ENCODE data around the gene SLC35F1. TPM values are rescaled to one million over a fixed set of nuclear protein-coding genes. Genes with fewer than 3 reads are reported as not detected.

The SLC35F1 gene
- total and polyA plus RNA-seq, 2 donors (not counting 1 experiment from before 2014, with no cell fraction given) = not detected

GRCh38 chr6:117976030-117976651, 69.1 kb downstream of the SLC35F1 start:
- Histone ChIP-seq H3K9me3 (ENCODE audit: control extremely low read depth in 1 of 3, control insufficient read depth in 2 of 3, insufficient read depth in 1 of 3, low read length in 2 of 3) (peaks cover 0 to 6% (median 0%) of the 10 kb centered on the region in 3 donors), H3K4me3 (ENCODE audit: control extremely low read depth in 1 of 5, extremely low read depth in 1 of 5, insufficient read depth in 1 of 5, low read depth in 2 of 5, low read length in 4 of 5) (no peak overlapping the region), H3K4me1 (ENCODE audit: control insufficient read depth in 2 of 2, insufficient read depth in 2 of 2, low read length in 2 of 2) (no peaks in the 10 kb centered on the region), H3K27ac (ENCODE audit: low read length in 2 of 2) (no peak overlapping the region), H4K20me1 (ENCODE audit: control insufficient read depth, insufficient read depth, low read length, poor library complexity, severe bottlenecking) (no peaks in the 10 kb centered on the region), H3K36me3 (replicated peaks in 1 of 2; ENCODE audit: control extremely low read depth in 1 of 2, control insufficient read depth in 1 of 2, extremely low read depth in 1 of 2, insufficient read depth in 2 of 2, low read length in 1 of 2) (no peaks in the 10 kb centered on the region), H2AFZ (ENCODE audit: insufficient read depth, low read depth, low read length, poor library complexity, severe bottlenecking) (no peak overlapping the region), H3K9ac (ENCODE audit: low read length) (no peak overlapping the region), H3K27me3 (replicated peaks in 1 of 4; ENCODE audit: control extremely low read depth in 1 of 4, control insufficient read depth in 3 of 4, insufficient read depth in 4 of 4, low read length in 3 of 4) (no peaks in the 10 kb centered on the region), H3K79me2 (ENCODE audit: control insufficient read depth, insufficient read depth, low read length) (no peaks in the 10 kb centered on the region), H3K4me2 (replicated peaks; ENCODE audit: low read depth, low read length, poor library complexity, severe bottlenecking) (no peak overlapping the region)
- ATAC-seq (ENCODE audit: low read depth) (no peak), DNase-seq (peak; percentile 19)
- ChIA-PET POLR2A (no interaction called here), CTCF (interaction anchor here (1.0 to 3.3 kb wide), 5 partner anchors 9 to 1134 kb away, joined by 3 to 14 read pairs (median 5); no protein-coding TSS in a partner anchor)
- Mint-ChIP-seq H3K9me3 (ENCODE audit: insufficient read depth) (no peaks in the 10 kb centered on the region), H3K27ac (no peak overlapping the region), H3K4me1 (no peaks in the 10 kb centered on the region), H3K27me3 (peaks cover 8% of the 10 kb centered on the region), H3K4me3 (no peak overlapping the region)
- TF ChIP-seq EZH2 (IDR thresholded peaks at IDR 0.05; ENCODE audit: borderline replicate concordance, insufficient read depth, low read depth, low read length, poor library complexity, severe bottlenecking) (no peak), CTCF (IDR thresholded peaks at IDR 0.05) (peak; percentile 63)
- intact Hi-C loops (cut with micrococcal nuclease) = loop anchor here (5.0 kb wide), 1 partner anchor 826 kb away; no protein-coding TSS in a partner anchor
- no CpG with 5 or more reads among the region's 2 CpGs for WGBS (ENCODE audit: insufficient coverage)

- no peaks in the 10 kb centered on the region for H3K9me3 Mint-ChIP-seq (ENCODE audit: insufficient read depth)
- Histone ChIP-seq H3K27ac (ENCODE audit: low read length in 2 of 2) (no peak overlapping the region), H3K27me3 (replicated peaks in 1 of 4; ENCODE audit: control extremely low read depth in 1 of 4, control insufficient read depth in 3 of 4, insufficient read depth in 4 of 4, low read length in 3 of 4) (no peaks in the 10 kb centered on the region), H4K20me1 (ENCODE audit: control insufficient read depth, insufficient read depth, low read length, poor library complexity, severe bottlenecking) (no peaks in the 10 kb centered on the region), H3K36me3 (replicated peaks in 1 of 2; ENCODE audit: control extremely low read depth in 1 of 2, control insufficient read depth in 1 of 2, extremely low read depth in 1 of 2, insufficient read depth in 2 of 2, low read length in 1 of 2) (no peaks in the 10 kb centered on the region), H3K9me3 (ENCODE audit: control extremely low read depth in 1 of 3, control insufficient read depth in 2 of 3, insufficient read depth in 1 of 3, low read length in 2 of 3) (no peaks in the 10 kb centered on the region), H3K4me1 (ENCODE audit: control insufficient read depth in 2 of 2, insufficient read depth in 2 of 2, low read length in 2 of 2) (no peaks in the 10 kb centered on the region), H3K4me2 (replicated peaks; ENCODE audit: low read depth, low read length, poor library complexity, severe bottlenecking) (no peak overlapping the region), H3K4me3 (ENCODE audit: control extremely low read depth in 1 of 5, extremely low read depth in 1 of 5, insufficient read depth in 1 of 5, low read depth in 2 of 5, low read length in 4 of 5) (no peak overlapping the region), H2AFZ (ENCODE audit: insufficient read depth, low read depth, low read length, poor library complexity, severe bottlenecking) (no peak overlapping the region), H3K9ac (ENCODE audit: low read length) (no peak overlapping the region), H3K79me2 (ENCODE audit: control insufficient read depth, insufficient read depth, low read length) (no peaks in the 10 kb centered on the region)
- 100% methylated on average over 1 of the region's 1 CpG for WGBS (ENCODE audit: insufficient coverage)
- no peak for ATAC-seq (ENCODE audit: low read depth)
- peaks cover 3% of the 10 kb centered on the region for H3K27me3 Mint-ChIP-seq
- H3K27ac Mint-ChIP-seq = no peak overlapping the region
- H3K4me1 Mint-ChIP-seq = no peaks in the 10 kb centered on the region
- TF ChIP-seq CTCF (IDR thresholded peaks at IDR 0.05) = no peak
- TF ChIP-seq EZH2 (IDR thresholded peaks at IDR 0.05; ENCODE audit: borderline replicate concordance, insufficient read depth, low read depth, low read length, poor library complexity, severe bottlenecking) = no peak
- ChIA-PET POLR2A (no interaction called here), CTCF (interaction anchor here (2.5 kb wide), 1 partner anchor 11 kb away, joined by 14 read pairs; no protein-coding TSS in a partner anchor)
- DNase-seq = no peak
- intact Hi-C loops (cut with micrococcal nuclease) = no loop called here
- H3K4me3 Mint-ChIP-seq = no peak overlapping the region
These were observed 78.9 kb downstream of the SLC35F1 start for GRCh38 chr6:117985916-117986315.
